Measurements from ENCODE around the gene GABRB2.

GABRB2 gene

GRCh38 chr5:161387121-161387520 lies 159.4 kb downstream of the GABRB2 start:
- DNase-seq (ENCODE audit: low read depth): no peak

- no peak for DNase-seq (ENCODE audit: low read depth)
Observed at GRCh38 chr5:161385027-161385426, 161.5 kb downstream of the GABRB2 start.

GRCh38 chr5:161382685-161383084 lies 163.8 kb downstream of the GABRB2 start:
- no peak for DNase-seq (ENCODE audit: low read depth)

GRCh38 chr5:161380486-161380885 lies 166.0 kb downstream of the GABRB2 start:
- DNase-seq (ENCODE audit: low read depth): no peak

GRCh38 chr5:161378701-161379100 lies 167.8 kb downstream of the GABRB2 start:
- DNase-seq (ENCODE audit: low read depth): no peak

- no peak for DNase-seq (ENCODE audit: low read depth)
Observed at GRCh38 chr5:161376034-161376433, 170.5 kb downstream of the GABRB2 start.

- no peak for DNase-seq (ENCODE audit: low read depth)
Observed at GRCh38 chr5:161373345-161373707, 173.2 kb downstream of the GABRB2 start.

GRCh38 chr5:161372682-161373344 lies 173.7 kb downstream of the GABRB2 start:
- no peak for DNase-seq (ENCODE audit: low read depth)

GRCh38 chr5:161369022-161369421 lies 177.5 kb downstream of the GABRB2 start:
- DNase-seq (ENCODE audit: low read depth): no peak

- no peak for DNase-seq (ENCODE audit: low read depth)
Observed at GRCh38 chr5:161358446-161358845, 188.1 kb downstream of the GABRB2 start.

GRCh38 chr5:161344234-161344633 lies 202.3 kb downstream of the GABRB2 start:
- DNase-seq (ENCODE audit: low read depth): no peak

GRCh38 chr5:161342886-161343285 lies 203.6 kb downstream of the GABRB2 start:
- DNase-seq (ENCODE audit: low read depth): no peak

- no peak for DNase-seq (ENCODE audit: low read depth)
Observed at GRCh38 chr5:161340012-161340411, 206.5 kb downstream of the GABRB2 start.

- DNase-seq (ENCODE audit: low read depth): no peak
Observed at GRCh38 chr5:161333194-161333880, 213.2 kb downstream of the GABRB2 start.

- no peak for DNase-seq (ENCODE audit: low read depth)
Observed at GRCh38 chr5:161332343-161332742, 214.2 kb downstream of the GABRB2 start.

GRCh38 chr5:161314033-161314432 lies 232.5 kb downstream of the GABRB2 start:
- DNase-seq (ENCODE audit: low read depth): no peak

- no peak for DNase-seq (ENCODE audit: low read depth)
Observed at GRCh38 chr5:161312882-161313281, 233.6 kb downstream of the GABRB2 start.

GRCh38 chr5:161311965-161312364 lies 234.6 kb downstream of the GABRB2 start:
- DNase-seq (ENCODE audit: low read depth): no peak

- DNase-seq (ENCODE audit: low read depth): no peak
Observed at GRCh38 chr5:161311146-161311708, 235.3 kb downstream of the GABRB2 start.

- no peak for DNase-seq (ENCODE audit: low read depth)
Observed at GRCh38 chr5:161306351-161306995, 240.1 kb downstream of the GABRB2 start.

- DNase-seq (ENCODE audit: low read depth): no peak
Observed at GRCh38 chr5:161305601-161306000, 240.9 kb downstream of the GABRB2 start.

GRCh38 chr5:161302559-161302958 lies 244.0 kb downstream of the GABRB2 start:
- DNase-seq (ENCODE audit: low read depth): no peak

GRCh38 chr5:161301586-161301985 lies 244.9 kb downstream of the GABRB2 start:
- no peak for DNase-seq (ENCODE audit: low read depth)
